ENCODE results near the gene SORCS2. TPM values are rescaled to one million over a fixed set of nuclear protein-coding genes. Genes with fewer than 3 reads are reported as not detected.

Gene SORCS2
- total RNA-seq, 1 donor from 2014 or later, result 3.1 TPM

DNA sequence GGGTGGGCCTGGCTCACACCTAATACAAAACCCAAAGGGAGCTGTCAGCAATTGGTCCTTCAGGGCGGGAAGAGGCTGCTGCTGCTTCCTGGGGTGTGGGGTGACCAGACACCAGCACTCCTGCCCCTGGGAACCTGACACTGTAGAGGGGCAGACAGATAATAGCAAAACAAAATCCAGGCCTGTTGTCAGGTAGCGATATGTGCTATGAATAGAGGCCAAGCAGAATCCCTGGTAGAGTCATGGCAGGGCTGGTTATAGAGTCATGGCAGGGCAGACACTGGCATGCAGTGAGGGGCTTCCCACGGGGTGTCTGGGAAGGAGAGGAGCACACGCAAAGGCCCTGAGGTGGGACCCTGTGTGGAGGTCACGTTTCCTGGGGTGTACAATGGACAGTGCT, 321.9 kb downstream of the SORCS2 start:
- H3K9ac ChIP-seq (ENCODE audit: low read depth in 1 of 3, low read length in 3 of 3), result no peak overlapping the region
- no peak overlapping the region for H3K27ac ChIP-seq (ENCODE audit: low read depth, low read length)
- no peaks in the 10 kb centered on the region for H3K9me3 ChIP-seq (ENCODE audit: control insufficient read depth in 3 of 3, low read length in 3 of 3)
- no peak overlapping the region for H3K4me3 ChIP-seq (ENCODE audit: low read length in 3 of 3)
- H3K4me1 ChIP-seq (ENCODE audit: control insufficient read depth in 3 of 3, insufficient read depth in 3 of 3, low read length in 3 of 3), result peaks cover 0 to 2% (median 0%) of the 10 kb centered on the region in 3 donors
- H3K27me3 ChIP-seq (ENCODE audit: control insufficient read depth in 3 of 3, insufficient read depth in 3 of 3, low read length in 3 of 3), result peaks cover 24 to 58% (median 53%) of the 10 kb centered on the region in 3 donors
- no peaks in the 10 kb centered on the region for H3K36me3 ChIP-seq (ENCODE audit: control insufficient read depth in 3 of 3, insufficient read depth in 3 of 3, low read length in 3 of 3)

DNA sequence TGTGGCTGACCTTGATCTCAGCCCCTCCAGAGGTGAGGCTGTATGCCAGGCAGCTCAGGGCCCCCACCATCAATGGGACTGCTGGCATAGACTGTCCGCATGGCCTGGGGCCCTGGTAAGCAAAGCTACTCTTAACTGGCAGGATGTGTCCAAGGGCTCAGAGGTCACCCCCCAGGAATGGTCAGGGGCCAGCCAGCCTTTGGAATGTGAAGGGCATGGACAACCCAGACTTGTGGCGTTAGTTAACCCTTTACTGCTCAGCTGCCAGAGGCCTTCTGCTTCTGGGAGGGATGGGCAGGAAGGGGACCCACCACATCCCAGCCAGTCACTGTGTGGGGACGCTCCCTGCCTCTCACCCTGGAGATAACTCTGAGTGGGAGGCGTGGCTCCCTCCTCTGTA, 322.5 kb downstream of the SORCS2 start:
- Histone ChIP-seq H3K4me3 (ENCODE audit: low read length in 3 of 3) (no peak overlapping the region), H3K36me3 (ENCODE audit: control insufficient read depth in 3 of 3, insufficient read depth in 3 of 3, low read length in 3 of 3) (no peaks in the 10 kb centered on the region), H3K4me1 (ENCODE audit: control insufficient read depth in 3 of 3, insufficient read depth in 3 of 3, low read length in 3 of 3) (peaks cover 3 to 7% (median 3%) of the 10 kb centered on the region in 3 donors), H3K9me3 (ENCODE audit: control insufficient read depth in 3 of 3, low read length in 3 of 3) (no peaks in the 10 kb centered on the region), H3K27me3 (ENCODE audit: control insufficient read depth in 3 of 3, insufficient read depth in 3 of 3, low read length in 3 of 3) (peaks cover 26 to 58% (median 55%) of the 10 kb centered on the region in 3 donors), H3K27ac (ENCODE audit: low read depth, low read length) (no peak overlapping the region), H3K9ac (ENCODE audit: low read depth in 1 of 3, low read length in 3 of 3) (no peak overlapping the region)

DNA sequence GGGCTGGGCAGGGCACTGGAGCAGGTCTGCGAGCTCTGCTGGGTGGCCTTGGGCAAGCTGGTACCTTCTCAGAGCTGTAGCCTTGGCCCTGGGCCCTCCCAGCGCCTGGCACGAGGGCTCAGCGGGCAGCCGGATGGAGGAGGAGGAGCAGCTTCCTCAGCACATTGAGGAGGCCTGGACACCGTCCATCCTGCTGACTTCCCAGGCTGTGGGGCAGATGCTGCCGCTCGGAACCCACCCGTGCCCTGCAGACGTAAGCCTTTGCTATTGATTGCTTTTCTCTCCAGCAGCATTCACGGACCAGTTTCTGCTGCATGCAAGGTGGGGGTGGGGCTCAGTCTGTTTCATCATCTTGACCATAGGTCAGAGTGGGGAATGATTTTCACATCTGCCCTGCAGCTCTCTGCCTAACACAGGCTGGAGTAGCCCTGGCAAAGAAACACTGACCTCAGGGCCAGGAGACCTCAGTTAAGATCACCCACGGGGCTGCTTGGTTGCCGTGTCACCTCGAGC, 323.1 kb downstream of the SORCS2 start:
- peaks cover 33 to 61% (median 61%) of the 10 kb centered on the region in 3 donors for H3K27me3 ChIP-seq (ENCODE audit: control insufficient read depth in 3 of 3, insufficient read depth in 3 of 3, low read length in 3 of 3)
- H3K9me3 ChIP-seq (ENCODE audit: control insufficient read depth in 3 of 3, low read length in 3 of 3), result no peaks in the 10 kb centered on the region
- peaks cover 3 to 9% (median 8%) of the 10 kb centered on the region in 3 donors for H3K4me1 ChIP-seq (ENCODE audit: control insufficient read depth in 3 of 3, insufficient read depth in 3 of 3, low read length in 3 of 3)
- H3K9ac ChIP-seq (ENCODE audit: low read depth in 1 of 3, low read length in 3 of 3), result no peak overlapping the region
- H3K27ac ChIP-seq (ENCODE audit: low read depth, low read length), result no peak overlapping the region
- no peaks in the 10 kb centered on the region for H3K36me3 ChIP-seq (ENCODE audit: control insufficient read depth in 3 of 3, insufficient read depth in 3 of 3, low read length in 3 of 3)
- no peak overlapping the region for H3K4me3 ChIP-seq (ENCODE audit: low read length in 3 of 3)

DNA sequence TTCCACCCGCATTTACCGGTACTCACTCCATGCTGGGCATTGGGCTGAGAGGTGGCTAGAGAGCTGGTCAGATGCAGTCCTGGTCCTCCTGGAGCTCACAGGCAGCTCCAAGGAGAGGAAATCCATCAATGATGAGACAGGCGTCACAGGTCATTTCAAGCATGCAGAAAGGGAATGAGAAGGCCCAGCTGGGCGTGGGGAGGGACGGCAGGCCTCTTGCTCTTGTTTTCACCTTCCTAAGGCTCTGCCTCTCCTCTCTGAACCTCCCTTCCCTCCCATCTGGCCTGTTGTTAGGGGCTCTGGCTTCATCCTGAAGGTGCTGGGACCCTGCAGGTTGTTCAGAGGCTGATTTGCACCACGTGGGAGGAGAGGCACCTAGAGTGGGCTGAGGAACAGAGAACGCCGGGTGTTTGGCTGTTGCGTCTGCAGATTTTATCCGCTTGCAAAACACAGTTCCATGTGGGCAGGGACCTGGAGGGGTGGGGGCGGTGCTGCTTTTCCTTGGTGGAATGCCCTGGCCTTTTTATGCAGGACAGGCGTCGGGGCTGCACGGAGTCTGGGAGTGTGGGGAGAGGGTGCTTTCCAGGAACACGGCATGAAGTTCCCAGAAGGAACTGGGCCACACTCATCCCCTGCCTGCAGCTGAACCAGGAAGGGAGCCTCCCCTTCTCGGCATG, 323.9 kb downstream of the SORCS2 start:
- peaks cover 3 to 12% (median 8%) of the 10 kb centered on the region in 3 donors for H3K4me1 ChIP-seq (ENCODE audit: control insufficient read depth in 3 of 3, insufficient read depth in 3 of 3, low read length in 3 of 3)
- H3K36me3 ChIP-seq (ENCODE audit: control insufficient read depth in 3 of 3, insufficient read depth in 3 of 3, low read length in 3 of 3), result no peaks in the 10 kb centered on the region
- no peak overlapping the region for H3K4me3 ChIP-seq (ENCODE audit: low read length in 3 of 3)
- no peaks in the 10 kb centered on the region for H3K9me3 ChIP-seq (ENCODE audit: control insufficient read depth in 3 of 3, low read length in 3 of 3)
- H3K9ac ChIP-seq (ENCODE audit: low read depth in 1 of 3, low read length in 3 of 3), result no peak overlapping the region
- H3K27me3 ChIP-seq (ENCODE audit: control insufficient read depth in 3 of 3, insufficient read depth in 3 of 3, low read length in 3 of 3), result peaks cover 35 to 64% (median 64%) of the 10 kb centered on the region in 3 donors
- no peak overlapping the region for H3K27ac ChIP-seq (ENCODE audit: low read depth, low read length)

DNA sequence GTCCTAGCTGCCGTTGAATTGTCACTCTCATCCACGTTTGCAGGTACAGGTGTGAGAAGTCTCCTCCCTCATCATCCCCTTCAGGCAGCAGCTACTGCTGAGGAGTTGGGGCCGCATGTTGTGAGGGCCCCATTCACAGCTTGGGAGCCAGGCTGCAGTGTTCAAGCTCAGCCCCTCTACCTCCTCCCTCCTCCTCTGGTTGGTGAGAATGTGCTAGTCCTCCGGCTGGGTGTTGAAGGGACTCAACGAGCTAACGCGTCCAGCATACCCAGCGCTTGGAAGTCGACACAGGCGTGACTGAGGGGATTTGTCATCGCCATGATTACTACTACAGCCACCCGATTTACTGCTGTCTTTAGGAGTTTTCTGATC, 324.4 kb downstream of the SORCS2 start:
- Histone ChIP-seq H3K27me3 (ENCODE audit: control insufficient read depth in 3 of 3, insufficient read depth in 3 of 3, low read length in 3 of 3) (peaks cover 41 to 67% (median 66%) of the 10 kb centered on the region in 3 donors), H3K36me3 (ENCODE audit: control insufficient read depth in 3 of 3, insufficient read depth in 3 of 3, low read length in 3 of 3) (no peaks in the 10 kb centered on the region), H3K27ac (ENCODE audit: low read depth, low read length) (no peak overlapping the region), H3K4me3 (ENCODE audit: low read length in 3 of 3) (no peak overlapping the region), H3K4me1 (ENCODE audit: control insufficient read depth in 3 of 3, insufficient read depth in 3 of 3, low read length in 3 of 3) (peaks cover 3 to 12% (median 8%) of the 10 kb centered on the region in 3 donors), H3K9me3 (ENCODE audit: control insufficient read depth in 3 of 3, low read length in 3 of 3) (no peaks in the 10 kb centered on the region), H3K9ac (ENCODE audit: low read depth in 1 of 3, low read length in 3 of 3) (no peak overlapping the region)

DNA sequence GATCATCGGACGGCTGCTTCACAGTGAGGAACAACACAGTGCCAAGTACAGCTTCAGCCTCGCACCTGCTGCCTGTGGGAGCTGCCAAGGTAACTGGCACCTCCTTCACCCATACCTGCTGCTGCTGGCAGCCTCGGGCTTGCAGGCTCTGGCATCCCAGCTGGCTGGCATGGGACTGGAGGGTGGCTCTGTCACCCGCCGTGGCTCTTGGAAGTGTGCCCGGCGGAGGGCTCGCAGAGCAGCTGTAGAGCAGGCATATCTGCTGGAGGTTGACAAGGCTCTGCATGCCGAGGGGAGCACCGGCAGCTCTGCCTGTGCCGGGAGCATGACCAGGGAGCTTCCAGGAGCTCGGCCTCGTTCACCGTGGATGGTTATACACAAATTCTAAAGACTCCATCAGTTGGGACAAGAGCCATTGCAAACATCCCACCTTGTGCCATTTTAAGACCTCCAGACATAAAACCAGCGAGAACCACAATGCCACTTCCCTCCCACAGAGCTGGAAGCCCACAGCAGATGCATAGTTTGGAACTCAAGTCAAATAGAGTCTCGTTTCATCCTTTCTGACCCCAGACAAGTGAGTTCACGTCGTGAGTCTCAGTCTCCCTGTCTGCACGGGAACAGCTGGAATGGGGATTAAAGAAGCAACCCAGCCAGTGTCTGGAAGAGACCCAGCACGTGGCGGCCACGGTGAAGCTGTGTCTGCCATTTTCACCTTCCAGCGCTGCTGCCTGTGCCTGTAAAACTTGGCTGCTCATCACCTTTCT, 326.7 kb downstream of the SORCS2 start:
- Histone ChIP-seq H3K27ac (ENCODE audit: low read depth, low read length) (no peak overlapping the region), H3K36me3 (ENCODE audit: control insufficient read depth in 3 of 3, insufficient read depth in 3 of 3, low read length in 3 of 3) (no peaks in the 10 kb centered on the region), H3K4me1 (ENCODE audit: control insufficient read depth in 3 of 3, insufficient read depth in 3 of 3, low read length in 3 of 3) (peaks cover 3 to 12% (median 8%) of the 10 kb centered on the region in 3 donors), H3K9me3 (ENCODE audit: control insufficient read depth in 3 of 3, low read length in 3 of 3) (no peaks in the 10 kb centered on the region), H3K27me3 (ENCODE audit: control insufficient read depth in 3 of 3, insufficient read depth in 3 of 3, low read length in 3 of 3) (peaks cover 62 to 85% (median 76%) of the 10 kb centered on the region in 3 donors), H3K9ac (ENCODE audit: low read depth in 1 of 3, low read length in 3 of 3) (no peak overlapping the region), H3K4me3 (ENCODE audit: low read length in 3 of 3) (no peak overlapping the region)

DNA sequence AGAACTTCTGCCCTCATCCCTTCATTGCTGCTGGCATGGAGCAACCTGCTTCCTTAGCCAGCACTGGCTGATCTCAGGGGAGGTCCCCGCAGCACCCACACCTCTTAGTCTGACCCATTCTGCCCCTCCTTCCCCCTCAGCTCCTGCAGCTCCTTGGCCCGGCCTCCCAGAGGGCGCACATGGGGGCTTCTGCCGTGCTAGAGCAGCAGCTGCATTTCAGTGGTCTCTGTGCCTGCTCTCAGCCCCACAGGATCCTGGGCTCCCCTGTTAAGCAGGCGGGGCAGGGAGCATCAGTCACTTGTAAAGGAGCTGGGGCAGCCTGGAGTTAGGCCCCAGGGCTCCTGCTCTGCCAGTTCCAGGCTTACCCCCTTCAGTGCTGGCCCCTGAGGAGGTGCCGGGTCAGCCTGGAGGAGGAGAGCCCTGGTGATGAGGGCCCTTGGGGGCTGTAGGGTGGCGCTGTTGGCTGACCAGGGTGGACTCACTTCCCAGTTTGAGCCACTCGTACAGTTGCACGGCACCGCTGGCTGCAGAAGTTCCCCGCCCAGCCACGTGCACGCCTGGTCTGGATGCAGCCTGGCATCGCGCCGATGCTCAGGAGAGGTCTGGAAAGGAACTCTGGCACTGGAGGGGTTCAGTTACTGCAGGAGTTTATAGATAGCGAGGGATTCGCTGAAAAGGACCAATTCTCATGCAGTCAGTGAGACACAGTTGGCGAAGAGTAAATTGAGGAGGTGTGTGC, 327.5 kb downstream of the SORCS2 start:
- H3K27me3 ChIP-seq (ENCODE audit: control insufficient read depth in 3 of 3, insufficient read depth in 3 of 3, low read length in 3 of 3), result peaks cover 67 to 89% (median 77%) of the 10 kb centered on the region in 3 donors
- H3K4me1 ChIP-seq (ENCODE audit: control insufficient read depth in 3 of 3, insufficient read depth in 3 of 3, low read length in 3 of 3), result peaks cover 3 to 12% (median 8%) of the 10 kb centered on the region in 3 donors
- no peak overlapping the region for H3K27ac ChIP-seq (ENCODE audit: low read depth, low read length)
- no peak overlapping the region for H3K4me3 ChIP-seq (ENCODE audit: low read length in 3 of 3)
- no peaks in the 10 kb centered on the region for H3K9me3 ChIP-seq (ENCODE audit: control insufficient read depth in 3 of 3, low read length in 3 of 3)
- H3K9ac ChIP-seq (ENCODE audit: low read depth in 1 of 3, low read length in 3 of 3), result no peak overlapping the region
- no peaks in the 10 kb centered on the region for H3K36me3 ChIP-seq (ENCODE audit: control insufficient read depth in 3 of 3, insufficient read depth in 3 of 3, low read length in 3 of 3)

DNA sequence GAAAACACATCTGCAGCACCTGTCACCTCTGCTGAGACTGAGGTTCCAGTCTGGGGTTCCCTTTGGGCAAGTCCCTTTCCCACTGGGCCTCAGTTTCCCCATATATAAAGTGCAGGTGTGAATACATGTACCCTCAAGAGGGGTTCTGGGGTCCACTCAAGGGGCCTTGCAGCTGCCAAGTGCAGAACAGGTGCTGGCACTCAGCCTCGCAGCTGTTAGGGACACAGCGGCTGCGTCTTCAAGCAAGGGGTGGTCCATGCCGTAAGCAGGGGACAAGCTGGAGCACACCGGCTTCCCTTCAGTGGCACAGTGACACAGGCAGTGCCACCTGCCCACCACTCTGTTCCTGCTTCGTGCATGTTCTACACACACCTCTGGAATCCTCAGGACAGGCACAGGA, 329.3 kb downstream of the SORCS2 start:
- H3K9ac ChIP-seq (ENCODE audit: low read depth in 1 of 3, low read length in 3 of 3), result no peak overlapping the region
- H3K9me3 ChIP-seq (ENCODE audit: control insufficient read depth in 3 of 3, low read length in 3 of 3), result no peaks in the 10 kb centered on the region
- no peak overlapping the region for H3K4me3 ChIP-seq (ENCODE audit: low read length in 3 of 3)
- no peaks in the 10 kb centered on the region for H3K36me3 ChIP-seq (ENCODE audit: control insufficient read depth in 3 of 3, insufficient read depth in 3 of 3, low read length in 3 of 3)
- H3K27me3 ChIP-seq (ENCODE audit: control insufficient read depth in 3 of 3, insufficient read depth in 3 of 3, low read length in 3 of 3), result peaks cover 68 to 91% (median 87%) of the 10 kb centered on the region in 3 donors
- peaks cover 3 to 12% (median 8%) of the 10 kb centered on the region in 3 donors for H3K4me1 ChIP-seq (ENCODE audit: control insufficient read depth in 3 of 3, insufficient read depth in 3 of 3, low read length in 3 of 3)
- H3K27ac ChIP-seq (ENCODE audit: low read depth, low read length), result no peak overlapping the region

DNA sequence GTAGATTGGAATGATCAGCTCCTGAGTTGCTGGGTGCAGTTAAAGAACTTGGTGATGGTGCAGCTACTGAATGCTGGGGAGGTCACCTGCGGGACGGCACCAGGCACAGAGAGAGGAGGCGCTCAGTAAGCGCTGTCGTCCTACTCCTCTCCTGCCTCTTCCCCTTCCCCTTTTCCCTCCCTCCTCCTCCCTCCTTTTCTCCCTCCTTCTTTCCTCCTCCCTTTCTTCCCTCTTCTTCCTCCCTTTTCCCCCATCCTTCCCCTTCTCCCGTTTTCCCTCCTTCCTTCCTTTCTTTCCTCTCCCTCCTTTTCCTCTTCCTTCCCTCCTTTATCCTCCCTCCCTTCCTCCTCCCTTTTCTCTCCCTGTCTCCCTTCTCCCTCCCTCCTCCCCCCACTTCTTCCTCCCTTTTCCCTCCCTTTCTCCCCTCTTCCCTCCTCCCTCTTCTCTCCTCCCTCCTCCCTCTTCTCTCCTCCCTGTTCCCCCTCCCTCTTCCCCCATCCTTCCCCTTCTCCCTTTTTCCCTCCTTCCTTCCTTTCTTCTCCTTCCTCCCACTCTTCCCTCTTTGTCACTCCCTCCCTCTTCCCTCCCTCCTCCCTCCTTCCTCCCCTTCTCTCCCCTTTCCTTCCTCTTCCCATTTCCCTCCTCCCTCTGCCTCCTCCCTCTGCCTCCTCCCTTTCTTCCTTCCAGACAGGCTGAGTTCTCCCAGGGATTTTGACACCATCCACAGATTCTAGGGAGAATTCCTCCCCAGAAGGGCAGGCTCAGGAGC, 330.3 kb downstream of the SORCS2 start:
- no peak overlapping the region for H3K27ac ChIP-seq (ENCODE audit: low read depth, low read length)
- H3K4me3 ChIP-seq (ENCODE audit: low read length in 3 of 3), result no peak overlapping the region
- no peak overlapping the region for H3K9ac ChIP-seq (ENCODE audit: low read depth in 1 of 3, low read length in 3 of 3)
- no peaks in the 10 kb centered on the region for H3K36me3 ChIP-seq (ENCODE audit: control insufficient read depth in 3 of 3, insufficient read depth in 3 of 3, low read length in 3 of 3)
- H3K4me1 ChIP-seq (ENCODE audit: control insufficient read depth in 3 of 3, insufficient read depth in 3 of 3, low read length in 3 of 3), result peaks cover 3 to 12% (median 8%) of the 10 kb centered on the region in 3 donors
- peaks cover 61 to 84% (median 80%) of the 10 kb centered on the region in 3 donors for H3K27me3 ChIP-seq (ENCODE audit: control insufficient read depth in 3 of 3, insufficient read depth in 3 of 3, low read length in 3 of 3)
- no peaks in the 10 kb centered on the region for H3K9me3 ChIP-seq (ENCODE audit: control insufficient read depth in 3 of 3, low read length in 3 of 3)

All from skeletal muscle tissue (tissue), 4 donors.